DMS114 treated with DMSO at 0.1 percent for 48 hours (cell line): ENCODE data around the gene ZFP2.
"Not testable (repeated sequence)": the region's sequence is repeated elsewhere in the genome, so short reads cannot be mapped to it uniquely, and the experiment has no call there.

Source experiments
- DNase-seq: peaks from one replicate; lab custom pipeline; 2025; ENCODE audit not compliant: unreplicated experiment; lab: John Stamatoyannopoulos, UW

The ZFP2 gene

GRCh38 chr5:178895615-178896571 is at the start of gene ZFP2:
TSS of gene ZFP2 (plus strand) at chr5:178895913. CDS start at chr5:178931314, 35,401 bp downstream.
- DNase-seq, result peak; percentile 33

GRCh38 chr5:178849316-178849715 is 46.4 kb upstream of the ZFP2 start:
- no peak for DNase-seq

GRCh38 chr5:178851951-178852350 is 43.8 kb upstream of the ZFP2 start:
- DNase-seq, result no peak

GRCh38 chr5:178854284-178854683 is 41.4 kb upstream of the ZFP2 start:
- DNase-seq, result no peak

- DNase-seq, result peak; percentile 90
Observed at GRCh38 chr5:178859625-178860521, 35.8 kb upstream of the ZFP2 start, which contains the start of gene ZNF354B. TSS of gene ZNF354B (plus strand) at chr5:178859953. CDS start at chr5:178861048, 1,095 bp downstream.

- DNase-seq, result not testable (repeated sequence)
Observed at GRCh38 chr5:178860615-178861014, 35.1 kb upstream of the ZFP2 start.

GRCh38 chr5:178861627-178862026 is 34.1 kb upstream of the ZFP2 start:
- no peak for DNase-seq

- no peak for DNase-seq
Observed at GRCh38 chr5:178866946-178867345, 28.8 kb upstream of the ZFP2 start.

GRCh38 chr5:178869577-178869976 is 26.1 kb upstream of the ZFP2 start:
- no peak for DNase-seq

GRCh38 chr5:178870411-178870810 is 25.3 kb upstream of the ZFP2 start:
- DNase-seq, result no peak

- DNase-seq, result no peak
Observed at GRCh38 chr5:178872302-178872701, 23.4 kb upstream of the ZFP2 start.

GRCh38 chr5:178883115-178883694 is 12.5 kb upstream of the ZFP2 start:
- not testable (repeated sequence) for DNase-seq

GRCh38 chr5:178883815-178884430 is 11.8 kb upstream of the ZFP2 start:
- DNase-seq, result no peak

GRCh38 chr5:178899289-178899688 is 3.6 kb downstream of the ZFP2 start:
- no peak for DNase-seq

- no peak for DNase-seq
Observed at GRCh38 chr5:178902849-178903248, 7.1 kb downstream of the ZFP2 start.

- DNase-seq, result no peak
Observed at GRCh38 chr5:178931846-178932760, 36.4 kb downstream of the ZFP2 start.

- DNase-seq, result peak; percentile 89
Observed at GRCh38 chr5:178940569-178941360, 45.1 kb downstream of the ZFP2 start, which contains the start of gene ZNF454. TSS of gene ZNF454 (plus strand) at chr5:178941198. CDS start at chr5:178942792, 1,594 bp downstream.

- no peak for DNase-seq
Observed at GRCh38 chr5:178941361-178941760, 45.6 kb downstream of the ZFP2 start.
